K562 (cell line): ENCODE results near the gene CD6. TPM values are rescaled to one million over a fixed set of nuclear protein-coding genes. Genes with fewer than 3 reads are reported as not detected.

Experiments used
- ATAC-seq: fragments of 200-7000 bp; cut with Tn5 transposase; 3 replicates; pipeline ENCODE4 v1.9.1; 2020; ENCODE audit warnings: moderate library complexity
- BruUV-seq: library from RNA; stranded (reverse); fragments of 400-500 nt; replicated peaks from 2 replicates; lab custom pipeline; 2021; lab: Mats Ljungman, UMichigan
- CTCF ChIA-PET: fragments of 300-600 bp; formaldehyde crosslinking; extraction: SDS; loops from one replicate; lab custom pipeline; 2021; ENCODE audit warnings: low intra/inter-chr PET ratio; lab: Yijun Ruan, JAX
- POLR2A ChIA-PET: fragments of 300-600, 350-650 bp; sonication (Branson Sonifier 250); formaldehyde crosslinking; extraction: SDS; loops from one replicate; lab custom pipeline; 2021; ENCODE audit warnings: antibody characterized with exemption, inconsistent platforms; lab: Yijun Ruan, JAX
- DNase-seq, 4 experiments: peaks; one replicate each; pipeline versions ENCODE4 v3.0.0 to v3.0.0-alpha.2; 2011 to 2018; ENCODE audit warnings: low spot score in 3 of 4, mixed read lengths in 3 of 4; ENCODE audit errors: extremely low read depth in 1 of 4
- FAIRE-seq: peaks from 2 replicates; lab custom pipeline; 2011; peaks lifted over from hg19 to GRCh38; lab: Jason Lieb, UNC
- H2AFZ ChIP-seq: 2 replicates; pipeline ENCODE4 v1.6.0; 2011; ENCODE audit warnings: low read depth, low read length, control low read depth, inconsistent platforms
- H3K27ac ChIP-seq: fragments of 200-600 bp; 3 replicates; pipeline ENCODE4 v1.8.0; 2011; ENCODE audit warnings: low read depth, mild to moderate bottlenecking, control low read depth, inconsistent platforms, low read length, moderate library complexity, mixed read lengths; ENCODE audit errors: extremely low read depth
- H3K27me3 ChIP-seq, 2 experiments: fragments of 300-600 bp in 1 of 2; 2 replicates in 1 of 2; 3 replicates in 1 of 2; pipeline versions ENCODE4 v1.6.0 to v1.8.0; 2011; ENCODE audit warnings: inconsistent platforms in 2 of 2, low read length in 2 of 2, mild to moderate bottlenecking in 1 of 2, mixed read lengths in 1 of 2, moderate library complexity in 1 of 2; ENCODE audit not compliant: control insufficient read depth in 2 of 2, insufficient read depth in 2 of 2
- H3K36me3 ChIP-seq: fragments of 300-600 bp; 3 replicates; pipeline ENCODE4 v1.8.0; 2011; ENCODE audit warnings: mild to moderate bottlenecking, low read length, inconsistent platforms; ENCODE audit not compliant: control insufficient read depth, insufficient read depth
- H3K4me1 ChIP-seq, 2 experiments: fragments of 200-600 bp in 1 of 2; replicated peaks in 1 of 2; 2 replicates in 1 of 2; 3 replicates in 1 of 2; pipeline versions ENCODE4 v1.5.1 to v1.8.0; 2011; ENCODE audit warnings: inconsistent platforms in 2 of 2, low read length in 2 of 2, mild to moderate bottlenecking in 1 of 2, mixed read lengths in 1 of 2, moderate library complexity in 1 of 2; ENCODE audit not compliant: control insufficient read depth in 2 of 2, insufficient read depth in 2 of 2
- H3K4me2 ChIP-seq: 2 replicates; pipeline ENCODE4 v1.6.1; 2011; ENCODE audit warnings: low read length, control low read depth, inconsistent platforms, mixed read lengths; ENCODE audit not compliant: insufficient read depth
- H3K4me3 ChIP-seq: fragments of 200-600 bp; sonication (generic), shearing (Covaris generic); 2 replicates; pipeline ENCODE4 v1.5.1; 2016; ENCODE audit warnings: control low read depth, inconsistent platforms
- H3K79me2 ChIP-seq: fragments of 200-600 bp; 3 replicates; pipeline ENCODE4 v1.8.0; 2011; ENCODE audit warnings: low read length, inconsistent platforms; ENCODE audit not compliant: control insufficient read depth, insufficient read depth
- H3K9ac ChIP-seq, 2 experiments: 2 replicates each; pipeline versions ENCODE4 v1.6.0 to v1.6.1; 2011; ENCODE audit warnings: low read depth in 2 of 2, low read length in 2 of 2, control low read depth in 1 of 2, inconsistent platforms in 1 of 2, mild to moderate bottlenecking in 1 of 2, mixed read lengths in 1 of 2; ENCODE audit not compliant: insufficient read depth in 1 of 2
- H3K9me1 ChIP-seq: one replicate; pipeline ENCODE4 v1.6.0; 2011; ENCODE audit warnings: inconsistent platforms, mild to moderate bottlenecking, low read length, moderate library complexity; ENCODE audit not compliant: control insufficient read depth, insufficient read depth
- H3K9me3 ChIP-seq: replicated peaks from 2 replicates; pipeline ENCODE4 v1.5.1; 2011; ENCODE audit warnings: low read depth, low read length, inconsistent platforms; ENCODE audit not compliant: control insufficient read depth, insufficient read depth
- H4K20me1 ChIP-seq: replicated peaks from 2 replicates; pipeline ENCODE4 v1.6.1; 2011; ENCODE audit warnings: low read length, inconsistent platforms, mixed read lengths; ENCODE audit not compliant: control insufficient read depth, insufficient read depth
- ARNT ChIP-seq, 2 experiments: fragments of 450-650 bp; IDR thresholded peaks; 2 replicates each; pipeline ENCODE4 v1.6.1; 2016; ENCODE audit warnings: mild to moderate bottlenecking in 1 of 2
- CHD1 ChIP-seq: fragments of 200-600 bp; sonication (generic); IDR thresholded peaks from one replicate; pipeline ENCODE4 v1.6.1; 2012; ENCODE audit warnings: mild to moderate bottlenecking, moderate library complexity, low read length, inconsistent platforms
- DPF2 ChIP-seq: fragments of 450-650 bp; IDR thresholded peaks from 2 replicates; pipeline ENCODE4 v1.6.1; 2016
- E2F5 ChIP-seq: sonication (generic); formaldehyde crosslinking; IDR thresholded peaks from 2 replicates; pipeline ENCODE4 v1.8.0; 2022; ENCODE audit warnings: mild to moderate bottlenecking, missing genetic modification reagents
- FOXK1 ChIP-seq: sonication (generic); formaldehyde crosslinking; IDR thresholded peaks from 2 replicates; pipeline ENCODE4 v1.8.0; 2022; ENCODE audit warnings: missing genetic modification reagents, mild to moderate bottlenecking, borderline replicate concordance
- GABPA ChIP-seq: fragments of 200-800 bp; sonication (Bioruptor generic); conservative IDR thresholded peaks from 2 replicates; pipeline ENCODE4 v1.6.1; 2016; ENCODE audit warnings: low read depth, missing genetic modification characterization, missing compliant biosample characterization
- HDGF ChIP-seq: fragments of 450-650 bp; IDR thresholded peaks from 2 replicates; pipeline ENCODE4 v1.6.1; 2016
- MEF2D ChIP-seq: conservative IDR thresholded peaks from 2 replicates; pipeline ENCODE4 v1.6.1; 2016; ENCODE audit warnings: low read depth, missing genetic modification characterization, missing compliant biosample characterization
- NR1H2 ChIP-seq: sonication (generic); formaldehyde crosslinking; IDR thresholded peaks from 2 replicates; pipeline ENCODE4 v1.4.0; 2020; ENCODE audit warnings: mild to moderate bottlenecking, missing genetic modification reagents
- SRSF1 ChIP-seq: fragments of 200-400 bp; formaldehyde crosslinking; IDR thresholded peaks from 2 replicates; pipeline ENCODE4 v1.6.1; 2017; ENCODE audit warnings: mild to moderate bottlenecking, low read depth, low read length, moderate library complexity
- STAG1 ChIP-seq: sonication (generic); formaldehyde crosslinking; IDR thresholded peaks from 2 replicates; pipeline ENCODE4 v1.5.0; 2020; ENCODE audit warnings: missing genetic modification reagents, borderline replicate concordance
- TRIM25 ChIP-seq: fragments of 450-650 bp; IDR thresholded peaks from 2 replicates; pipeline ENCODE4 v1.7.0; 2016; ENCODE audit warnings: borderline replicate concordance
- ZNF347 ChIP-seq: fragments of 450-650 bp; formaldehyde crosslinking; IDR thresholded peaks from 2 replicates; pipeline ENCODE4 v1.4.0; 2020; ENCODE audit warnings: low read depth, mild to moderate bottlenecking, moderate library complexity
- WGBS: fragments of 100-300 bp; shearing (Covaris generic); methylation state at CpG from one replicate; pipeline ENCODE4 v1.1.6; 2016; ENCODE audit warnings: low coverage, mixed read lengths; ENCODE audit not compliant: insufficient coverage; ENCODE audit errors: missing lambda C conversion rate; 5-methylcytosine and 5-hydroxymethylcytosine counted together
- in situ Hi-C: fragments of 300-500 bp; cut with MboI; formaldehyde crosslinking; loops from 4 replicates; pipeline ENCODE4 v1.15.0; 2018; ENCODE audit warnings: inconsistent platforms, mixed read lengths
- intact Hi-C: fragments of 100-400 bp; cut with micrococcal nuclease; formaldehyde crosslinking; loops from 2 replicates; pipeline ENCODE4 v1.14.2; 2022
- polyA plus RNA-seq, 8 experiments: library from polyadenylated mRNA; depleted of rRNA in 4 of 8; stranded (reverse) in 5 of 8; unstranded in 3 of 8; fragments of >200 nt; fragmentation: Nextera tagmentation in 2 of 8; fragmentation: Illumina TruSeq in 1 of 8; extraction: Ambion mirVana in 2 of 8; extraction: Trizol in 1 of 8; gene quantifications; 2 replicates each; pipeline versions ENCODE4 v1.2.1 to v1.2.3, GENCODE V29; 2011 to 2014; ENCODE audit warnings: inconsistent platforms in 1 of 8, missing spikeins in 1 of 8
- total RNA-seq, 7 experiments: library from RNA; depleted of rRNA in 6 of 7; stranded (reverse); fragments of >200 nt in 6 of 7; fragmentation: Illumina TruSeq in 2 of 7; extraction: Trizol in 2 of 7; gene quantifications; 2 replicates each; pipeline versions ENCODE4 v1.2.1 to v1.2.3, GENCODE V29; 2011 to 2021; ENCODE audit warnings: low replicate concordance in 1 of 7
- TF ChIP-seq, protein P1 (sequence below): fragments of 450-650 bp; conservative IDR thresholded peaks from 2 replicates; pipeline ENCODE4 v1.6.1; 2016; ENCODE audit warnings: missing genetic modification characterization, low read depth, mild to moderate bottlenecking, missing compliant biosample characterization, moderate library complexity

CD6 gene
- total and polyA plus RNA-seq, 9 of the 15 experiments (the other 6 are each of a cell fraction or from before 2014, with no cell fraction given): 0.84 TPM; not detected in 8

- H3K27me3 ChIP-seq: peaks cover 32 to 56% of the 10 kb centered on the region in 2 experiments
- TF ChIP-seq SRSF1: no peak
- no peak for TF ChIP-seq DPF2
- TF ChIP-seq ZNF347 (CRISPR knock-in tag): no peak
- no peak for TF ChIP-seq ARNT (IDR thresholded peaks at IDR 0.05)
- TF ChIP-seq GABPA (tag): no peak
- TF ChIP-seq FOXK1: no peak
- no peak for TF ChIP-seq HDGF
- TF ChIP-seq CHD1: no peak
- TF ChIP-seq NR1H2 (CRISPR knock-in tag): no peak
- TF ChIP-seq STAG1 (CRISPR knock-in tag): no peak
- TF ChIP-seq, protein P1, sequence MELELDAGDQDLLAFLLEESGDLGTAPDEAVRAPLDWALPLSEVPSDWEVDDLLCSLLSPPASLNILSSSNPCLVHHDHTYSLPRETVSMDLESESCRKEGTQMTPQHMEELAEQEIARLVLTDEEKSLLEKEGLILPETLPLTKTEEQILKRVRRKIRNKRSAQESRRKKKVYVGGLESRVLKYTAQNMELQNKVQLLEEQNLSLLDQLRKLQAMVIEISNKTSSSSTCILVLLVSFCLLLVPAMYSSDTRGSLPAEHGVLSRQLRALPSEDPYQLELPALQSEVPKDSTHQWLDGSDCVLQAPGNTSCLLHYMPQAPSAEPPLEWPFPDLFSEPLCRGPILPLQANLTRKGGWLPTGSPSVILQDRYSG (tag): no peak
- TF ChIP-seq TRIM25: no peak
- TF ChIP-seq E2F5 (CRISPR knock-in tag): no peak
- no peak for TF ChIP-seq MEF2D (tag)
- TF ChIP-seq, all 486 proteins: peak for 0
- no peaks in the 10 kb centered on the region for H3K79me2 ChIP-seq
- ChIA-PET CTCF (interaction anchor here (0.5 kb wide), 1 partner anchor 826 kb away, joined by 8 read pairs; no protein-coding TSS in a partner anchor), POLR2A (no interaction called here)
- intact Hi-C loops (no loop called here), in situ Hi-C loops (no loop called here)
- peaks cover 0 to 6% of the 10 kb centered on the region in 2 experiments; a peak in 1 of 5 replicates for H3K4me1 ChIP-seq
- H3K9me1 ChIP-seq: no peaks in the 10 kb centered on the region
- peaks cover 4% of the 10 kb centered on the region; the same call in 1 of the 2 replicates for H4K20me1 ChIP-seq
- WGBS: 2% methylated on average over 7 of the region's 7 CpGs
- no peak overlapping the region for H3K9ac ChIP-seq
- no peak overlapping the region for H3K4me2 ChIP-seq
- FAIRE-seq: no peak
- H2AFZ ChIP-seq: no peak overlapping the region
- no peak overlapping the region for H3K4me3 ChIP-seq
- ATAC-seq: no peak
- DNase-seq: no peak
- H3K36me3 ChIP-seq: no peaks in the 10 kb centered on the region
- no peak overlapping the region for H3K27ac ChIP-seq
- H3K9me3 ChIP-seq: no peaks in the 10 kb centered on the region
- no TSS peak for BruUV-seq
Measured at GRCh38 chr11:60995798-60996197, 24.3 kb downstream of the CD6 start.
